Measurements from ENCODE around the gene CCDC138.

The CCDC138 gene

DNA sequence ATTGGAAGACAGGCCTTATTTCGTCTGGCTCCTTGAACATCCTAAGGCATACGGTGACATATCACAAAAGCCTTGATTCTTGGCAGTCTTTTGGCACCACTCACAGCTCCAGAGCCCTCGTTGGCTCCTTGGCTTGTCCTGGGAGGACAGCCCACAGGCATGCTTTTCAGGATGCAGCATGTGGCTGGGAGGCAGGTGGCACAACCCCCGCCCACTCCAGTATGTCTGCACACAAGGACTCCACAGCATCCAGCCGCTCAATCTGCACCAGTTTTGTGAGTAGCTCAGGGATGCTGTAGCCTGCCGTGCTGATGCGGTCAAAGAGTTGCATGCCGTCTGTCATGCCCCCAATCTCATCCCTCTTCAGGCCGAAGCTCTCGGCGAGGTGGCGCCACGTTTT is 110.2 kb downstream of the CCDC138 start:
- DNase-seq (ENCODE audit: low read depth in 2 of 2): no peak

DNA sequence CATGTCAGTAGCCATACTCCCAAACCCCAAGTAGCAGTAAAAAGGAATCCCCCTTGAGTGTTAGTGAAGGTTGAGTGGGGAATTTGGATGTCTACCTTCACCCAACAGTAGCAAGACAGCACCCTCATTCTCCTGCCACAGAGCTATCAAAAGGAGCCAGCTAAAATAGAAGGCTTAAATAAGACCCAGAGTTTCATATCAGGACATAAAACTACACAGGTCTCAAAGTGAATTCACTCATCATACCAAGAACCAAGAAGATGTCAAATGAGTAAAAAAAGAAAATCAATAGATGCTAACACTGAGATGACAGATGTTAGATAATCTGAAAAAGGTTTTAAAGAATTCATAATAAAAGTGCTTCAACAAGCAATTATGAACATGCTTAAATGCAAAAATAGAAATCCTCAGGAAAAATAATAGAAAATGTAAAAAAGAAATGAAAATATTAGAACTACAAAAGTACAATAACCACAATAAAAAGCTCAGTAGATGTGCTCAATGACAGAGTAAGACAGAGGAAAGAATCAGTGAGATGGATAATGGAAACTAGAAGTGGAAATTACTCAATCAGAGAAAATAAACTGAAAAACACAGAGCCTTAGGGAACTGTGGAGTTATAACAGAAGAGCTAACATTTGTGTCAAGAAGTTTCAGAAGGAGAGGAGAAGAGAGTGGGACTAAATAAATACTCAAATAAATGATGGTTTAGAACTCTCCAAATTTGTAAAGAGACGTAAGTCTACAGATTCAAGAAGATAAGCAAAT is 111.9 kb downstream of the CCDC138 start:
- no peak for DNase-seq (ENCODE audit: low read depth in 2 of 2)

DNA sequence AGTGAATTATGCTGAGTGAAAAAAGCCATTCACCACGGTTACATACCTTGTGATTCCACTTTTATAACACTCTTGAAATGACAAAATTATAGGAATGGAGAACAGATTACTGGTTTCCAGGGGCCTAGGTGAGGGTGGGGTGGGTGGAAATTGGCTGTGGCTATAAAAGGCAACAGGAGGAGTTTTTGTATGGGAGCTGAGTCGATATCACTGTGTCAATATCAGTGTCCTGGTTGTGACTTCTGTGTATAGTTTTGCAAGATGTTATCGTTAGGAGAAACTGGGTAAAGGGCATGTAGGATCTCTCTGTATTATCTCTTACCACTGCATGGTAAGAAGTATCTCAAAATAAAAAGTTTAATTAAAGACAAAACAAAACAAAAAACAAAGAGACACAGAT is 118.1 kb downstream of the CCDC138 start:
- DNase-seq (ENCODE audit: low read depth in 2 of 2): no peak

DNA sequence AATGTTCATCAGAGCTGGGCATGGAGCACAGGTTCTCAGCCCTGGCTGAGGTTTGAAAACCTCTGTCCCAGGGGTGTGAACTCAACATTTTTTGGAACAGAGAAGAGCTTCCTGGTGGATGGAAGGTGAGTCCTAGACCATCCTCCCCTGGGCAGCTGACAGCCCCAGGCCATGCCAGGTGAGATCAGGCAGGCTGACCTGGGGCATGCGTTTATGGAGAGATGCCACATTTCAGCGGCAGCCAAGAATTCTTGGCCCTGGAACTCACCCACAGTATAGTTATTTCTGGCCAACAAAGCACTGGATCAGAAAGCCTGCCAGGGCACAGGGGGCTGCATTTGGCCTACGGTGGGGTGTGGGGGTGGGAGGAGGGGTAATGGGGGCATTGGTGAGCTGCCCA is 118.6 kb downstream of the CCDC138 start:
- DNase-seq (ENCODE audit: low read depth in 2 of 2): no peak

DNA sequence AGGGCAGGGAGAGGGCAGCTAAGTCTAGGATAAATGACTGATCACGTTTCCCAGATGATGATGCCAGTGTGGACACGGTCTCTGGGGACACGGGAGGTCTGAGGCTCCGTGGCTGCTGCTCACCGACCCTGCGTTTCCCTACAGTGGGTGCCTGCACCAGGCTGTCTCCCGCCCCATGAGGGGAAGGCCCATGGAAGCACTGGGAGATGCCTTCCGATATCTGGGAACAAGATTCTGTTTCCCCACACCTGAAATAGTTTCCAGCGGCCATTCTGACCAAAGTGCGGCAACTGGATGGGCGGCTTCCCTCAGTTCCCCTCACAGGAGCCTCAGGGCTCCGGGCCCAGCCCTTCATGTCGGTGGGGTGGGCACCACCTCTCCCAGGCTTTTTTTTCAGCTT is 119.3 kb downstream of the CCDC138 start:
- DNase-seq (ENCODE audit: low read depth in 2 of 2): no peak

DNA sequence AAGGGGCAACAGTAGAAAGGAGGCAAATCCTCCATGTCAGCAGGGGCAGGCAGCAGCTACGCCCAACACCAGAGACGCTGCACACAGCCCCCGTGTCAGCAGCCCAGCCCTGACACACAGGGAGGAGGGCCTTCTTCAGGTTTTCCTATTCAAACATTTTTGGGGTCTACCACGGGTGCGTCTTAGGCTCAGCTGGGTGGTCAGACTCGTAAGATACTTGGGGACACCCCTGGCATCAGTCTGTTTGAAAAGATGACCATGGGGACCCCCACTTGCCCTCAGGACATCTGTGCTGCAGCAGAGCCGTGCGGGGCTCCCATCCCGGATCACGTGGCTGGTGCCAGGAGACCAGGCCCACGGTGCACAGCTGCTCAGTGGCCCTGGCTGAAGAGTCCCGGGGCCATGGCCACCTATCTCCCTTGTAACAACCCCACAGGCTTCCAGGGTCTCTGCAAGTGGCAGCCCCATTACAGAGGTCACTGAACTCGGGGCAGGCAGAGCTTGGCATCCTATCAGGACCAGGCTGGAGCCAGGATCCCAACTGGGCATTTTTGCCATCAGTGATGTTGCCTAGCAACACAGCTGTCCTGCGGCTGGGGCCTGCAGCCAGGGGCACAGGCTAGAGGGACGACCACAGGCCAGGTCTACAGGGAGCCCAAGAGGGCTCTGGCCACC is 120.0 kb downstream of the CCDC138 start:
- DNase-seq (ENCODE audit: low read depth in 2 of 2): no peak

DNA sequence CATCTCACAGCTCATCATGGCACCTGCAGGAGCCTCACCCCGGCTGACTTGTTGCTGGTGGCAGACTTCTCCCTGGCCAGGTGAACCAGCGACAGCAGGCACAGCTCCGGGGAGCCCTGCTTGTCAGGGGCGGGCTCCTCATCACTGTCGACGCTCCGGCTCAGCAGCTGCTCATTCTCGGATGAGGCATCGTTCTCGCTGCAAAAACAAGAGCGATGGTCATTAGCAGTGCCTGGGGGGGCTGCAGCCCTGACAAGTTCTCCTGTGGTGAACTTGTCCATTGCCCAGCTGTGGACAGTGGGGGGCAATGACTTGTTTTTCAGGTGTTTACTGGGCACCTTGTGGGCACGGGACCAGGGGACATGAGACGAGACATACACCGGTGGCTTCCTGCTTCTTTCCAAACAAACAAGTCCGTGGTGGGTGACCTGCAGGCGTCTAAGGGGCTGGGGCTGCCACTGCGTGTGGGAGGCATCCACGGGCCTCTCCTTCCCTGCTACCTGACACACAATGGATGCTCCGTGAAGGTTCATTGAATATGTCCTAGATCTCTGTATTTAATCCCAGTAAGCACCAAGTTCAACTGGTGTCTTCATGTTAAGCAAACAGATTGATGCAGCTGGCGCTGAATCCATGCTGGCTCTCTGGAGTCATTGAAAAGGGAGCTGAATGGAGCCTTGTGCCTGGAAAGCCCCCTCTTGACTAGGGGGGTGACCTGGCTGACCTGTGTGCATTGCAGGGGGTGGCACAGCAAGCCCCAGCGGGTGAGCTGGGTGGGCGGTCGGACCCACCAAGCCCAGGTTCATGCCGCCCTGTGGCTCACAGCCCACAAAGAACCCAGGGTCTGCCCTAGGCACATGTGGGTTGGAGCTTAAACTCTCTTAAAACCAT is 121.5 kb downstream of the CCDC138 start:
- DNase-seq (ENCODE audit: low read depth in 2 of 2): no peak

DNA sequence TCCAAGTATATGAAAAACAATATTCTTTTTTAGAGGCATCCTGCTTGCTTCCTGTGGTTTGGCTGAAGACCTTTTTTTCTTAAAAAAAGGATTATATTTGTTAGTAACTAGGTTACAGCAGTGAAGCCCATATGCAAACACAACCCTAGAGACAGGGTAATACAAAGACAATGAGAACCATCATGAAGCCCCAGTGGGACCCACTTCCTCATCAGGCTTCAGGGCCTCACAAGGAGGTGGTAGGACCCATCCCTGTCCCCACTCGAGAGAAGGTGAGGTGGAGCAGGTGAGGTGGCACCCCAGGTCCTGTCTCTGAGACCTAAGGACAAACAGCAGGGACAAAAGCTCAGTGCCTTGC is 122.1 kb downstream of the CCDC138 start:
- DNase-seq (ENCODE audit: low read depth in 2 of 2): no peak

DNA sequence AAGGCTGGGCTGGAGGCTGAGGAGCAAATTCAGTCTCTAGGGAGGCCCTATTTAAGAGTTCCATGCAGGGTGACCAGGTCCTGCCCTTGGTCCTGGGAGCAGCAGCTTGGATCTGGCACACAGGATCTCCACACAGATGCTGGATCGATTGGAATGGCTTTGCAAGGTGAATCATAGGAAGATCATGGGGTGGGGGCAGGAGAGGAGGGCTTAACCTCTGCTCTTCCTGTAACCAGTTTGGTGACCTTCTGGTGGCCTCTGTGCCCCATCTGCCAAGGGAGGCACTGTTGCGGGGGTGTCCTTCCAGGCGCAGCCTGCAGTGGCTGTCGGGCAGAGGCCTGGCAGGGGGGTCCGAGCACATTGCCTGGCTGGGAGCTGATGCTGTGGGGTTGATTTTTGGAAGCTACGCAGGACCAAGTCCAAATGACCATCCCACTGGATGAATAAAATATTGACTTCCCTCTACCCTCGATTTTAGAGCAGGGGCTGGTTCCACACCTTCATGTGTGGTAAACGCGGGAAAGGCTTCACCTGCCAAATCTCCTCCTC is 122.8 kb downstream of the CCDC138 start:
- no peak for DNase-seq (ENCODE audit: low read depth in 2 of 2)

DNA sequence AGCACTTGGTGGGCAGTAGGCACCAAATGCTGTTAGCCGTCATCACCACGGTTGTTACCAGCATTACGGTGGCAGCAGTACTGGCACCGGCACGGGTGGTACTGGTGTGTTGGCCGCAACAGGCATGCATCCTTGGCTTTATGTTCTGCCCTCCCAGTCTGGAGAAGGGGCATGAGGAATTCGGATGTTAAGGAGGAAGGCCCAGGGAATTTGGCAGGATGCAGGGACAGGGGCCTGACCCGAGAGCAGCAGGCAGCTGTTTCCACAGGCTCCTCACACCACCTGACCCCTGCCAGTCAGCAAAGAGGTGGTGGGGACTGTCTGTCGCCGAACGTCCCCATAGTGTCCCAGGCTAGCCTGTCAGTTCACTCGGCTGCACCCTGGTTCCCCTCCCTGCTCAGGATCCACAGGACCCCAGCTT is 123.5 kb downstream of the CCDC138 start:
- no peak for DNase-seq (ENCODE audit: low read depth in 2 of 2)

DNA sequence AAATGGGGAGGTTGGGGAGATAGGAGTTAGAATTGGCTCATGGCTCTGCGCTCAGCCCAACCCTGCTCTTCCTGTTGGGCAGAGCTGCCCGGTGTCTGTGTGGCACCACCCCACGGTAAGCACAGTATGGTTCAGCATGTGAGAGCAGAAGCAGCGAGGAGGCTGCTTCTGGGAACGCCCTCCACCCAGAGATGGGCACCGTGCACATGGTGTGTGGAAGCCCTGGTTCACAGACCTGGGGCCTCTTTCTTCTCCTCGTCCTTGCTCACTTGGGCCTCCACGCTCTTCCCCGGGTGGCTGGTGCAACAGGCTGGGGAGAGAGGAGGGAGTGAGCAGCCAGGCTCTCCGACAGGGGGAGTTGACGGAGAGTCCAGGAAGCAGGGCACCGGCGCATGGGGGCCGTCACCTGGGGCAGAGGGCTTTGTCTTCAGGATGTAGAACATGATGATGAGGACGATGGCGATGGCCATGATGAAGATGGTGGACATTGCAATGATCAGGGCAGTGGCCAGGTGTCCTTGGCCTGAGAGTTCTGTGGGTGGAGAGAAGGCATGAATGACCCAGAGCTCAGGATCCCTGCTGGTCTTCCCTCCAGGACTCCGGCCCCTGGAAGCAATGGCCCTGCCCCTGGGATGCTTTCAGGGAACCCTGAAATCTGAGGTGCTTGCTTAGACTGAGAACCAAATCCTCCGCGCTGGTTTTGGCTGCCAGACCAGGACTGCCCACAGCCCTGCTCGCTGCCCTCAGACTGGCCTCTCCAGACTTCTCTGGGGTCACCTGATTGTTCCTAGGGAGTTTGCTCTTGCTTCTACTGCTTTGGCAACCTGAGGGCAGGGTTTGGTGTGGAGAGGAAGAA is 124.2 kb downstream of the CCDC138 start:
- no peak for DNase-seq (ENCODE audit: low read depth in 2 of 2)

DNA sequence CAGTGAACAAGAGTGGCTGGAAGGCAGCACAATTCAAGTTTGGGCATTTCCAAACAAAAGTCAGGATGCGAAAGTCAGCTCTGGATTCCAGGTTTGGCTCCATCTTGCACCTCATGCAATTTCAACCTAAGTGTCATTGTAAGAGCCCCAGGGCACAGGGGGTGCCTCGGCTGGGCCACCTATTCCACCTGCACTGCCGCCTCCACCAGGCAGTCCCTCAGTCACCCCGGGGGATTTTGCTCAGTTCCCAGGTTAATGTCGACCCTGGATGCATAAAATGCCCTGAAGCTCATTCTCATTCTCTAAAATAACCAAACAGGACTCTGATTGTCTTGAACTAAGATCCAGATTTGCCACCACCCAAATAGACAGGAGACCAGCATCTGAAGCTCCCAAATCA is 124.8 kb downstream of the CCDC138 start:
- no peak for DNase-seq (ENCODE audit: low read depth in 2 of 2)

DNA sequence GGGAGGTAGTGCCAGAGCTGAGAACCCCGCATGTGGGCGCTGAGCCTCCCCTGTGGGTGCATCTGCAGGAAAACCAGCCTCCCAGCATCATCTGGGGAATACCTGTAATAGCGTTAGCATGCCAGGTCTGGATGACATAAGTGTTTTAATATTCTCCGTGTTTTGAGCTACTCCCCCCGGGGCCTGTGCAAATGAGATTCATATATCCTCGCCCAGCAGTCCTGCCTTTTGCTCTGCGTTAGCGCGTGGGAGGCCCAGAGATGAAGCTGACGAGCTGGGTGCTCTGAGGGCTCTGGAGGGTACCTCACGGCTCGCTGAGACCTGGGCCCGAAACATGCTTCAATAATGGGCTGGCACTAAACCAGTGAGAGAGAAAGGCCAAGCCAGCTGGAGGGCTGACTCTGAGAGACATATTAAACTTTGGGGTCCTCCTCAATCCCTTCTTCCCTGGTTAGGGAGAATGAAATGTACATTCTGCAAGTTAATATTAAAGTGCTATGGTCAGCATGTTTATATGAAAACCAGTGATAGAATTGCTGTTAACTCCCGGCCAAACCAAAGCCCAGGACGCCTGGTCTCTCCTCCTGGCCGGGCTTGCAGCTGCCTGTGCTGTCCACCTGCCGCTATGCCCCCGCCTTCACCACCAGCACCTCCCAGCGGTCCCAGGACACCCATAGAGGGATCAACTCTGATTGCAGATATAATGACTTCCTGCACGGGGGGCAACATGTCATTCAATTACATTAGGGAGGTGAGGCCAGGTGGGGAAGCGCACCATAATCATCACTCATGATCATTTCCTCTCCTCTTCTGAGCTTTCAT is 125.4 kb downstream of the CCDC138 start:
- DNase-seq (ENCODE audit: low read depth in 2 of 2): no peak

DNA sequence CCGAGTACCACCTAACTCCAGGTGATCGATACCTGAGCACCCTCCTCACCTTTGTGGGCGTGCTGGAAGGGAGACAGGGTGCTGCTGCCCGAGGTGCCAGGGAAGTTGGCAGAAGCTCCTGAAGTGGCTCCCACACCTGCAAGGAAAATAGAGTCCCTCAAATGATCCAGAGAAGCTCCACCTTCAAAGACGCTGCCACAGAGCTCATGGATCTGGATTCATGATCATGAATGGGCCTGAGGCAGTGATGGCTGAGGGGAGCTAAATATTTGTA is 126.0 kb downstream of the CCDC138 start:
- no peak for DNase-seq (ENCODE audit: low read depth in 2 of 2)

DNA sequence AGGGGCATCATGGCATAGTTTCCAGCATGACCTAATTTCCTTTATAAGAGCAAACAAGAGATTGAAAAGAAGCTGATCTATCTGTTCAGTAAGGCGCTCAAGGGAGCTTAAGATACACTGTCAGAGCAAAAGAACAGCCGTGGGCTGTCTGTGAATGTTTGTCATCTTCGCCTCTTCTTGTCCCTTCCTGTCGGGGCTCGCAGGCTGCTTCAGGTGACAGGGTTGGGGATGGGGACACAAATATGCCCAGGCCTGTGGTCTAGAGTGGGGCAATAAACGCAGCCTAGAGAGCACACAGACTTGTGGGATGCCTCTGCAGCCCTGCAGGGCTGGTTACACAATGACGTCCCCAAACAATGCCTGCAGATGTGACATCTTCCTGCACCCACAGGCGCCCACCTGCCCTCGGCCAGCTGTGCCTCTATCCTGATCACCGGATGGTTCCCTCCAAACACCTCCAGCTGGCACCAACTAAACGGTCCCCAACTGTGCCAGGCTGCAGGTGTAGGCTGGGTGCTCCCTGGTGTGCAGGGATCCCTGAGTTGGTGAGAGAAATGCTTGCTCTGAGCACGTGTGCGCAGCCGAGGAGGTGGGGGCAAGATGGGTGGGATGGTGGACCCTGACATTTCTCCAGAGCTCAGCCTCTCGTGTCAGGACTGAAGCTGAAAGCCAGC is 129.7 kb downstream of the CCDC138 start:
- DNase-seq (ENCODE audit: low read depth in 2 of 2): no peak

DNA sequence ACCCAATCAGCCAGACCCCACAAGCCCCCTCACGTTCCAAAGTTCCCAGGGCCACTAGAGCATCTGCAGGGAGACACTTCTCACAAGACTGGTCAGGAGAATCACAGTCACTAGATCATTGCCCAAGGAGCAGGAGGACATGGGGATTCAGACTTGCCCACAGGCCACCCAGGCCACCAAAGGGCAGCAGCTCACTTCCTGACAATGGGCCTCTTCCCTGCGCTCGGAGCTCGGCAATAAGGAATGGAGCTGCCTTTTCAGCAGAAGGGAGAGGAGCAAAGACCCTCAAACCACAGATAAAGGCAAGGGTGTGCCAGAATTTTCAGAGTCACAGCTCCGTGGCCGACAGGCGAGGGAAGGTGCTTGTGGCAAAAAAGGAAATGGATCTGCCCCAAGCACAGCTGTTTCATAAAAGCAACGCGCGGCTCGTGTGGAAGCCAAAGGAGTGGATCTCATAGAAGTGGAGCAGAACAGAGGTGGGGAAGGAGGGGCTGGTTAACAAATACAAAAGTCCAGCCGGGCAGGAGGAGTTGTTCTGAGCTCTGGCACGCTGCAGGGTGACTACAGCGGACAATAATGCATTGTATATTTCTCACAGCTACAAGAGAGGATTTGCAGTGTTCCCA is 130.3 kb downstream of the CCDC138 start:
- no peak for DNase-seq (ENCODE audit: low read depth in 2 of 2)

DNA sequence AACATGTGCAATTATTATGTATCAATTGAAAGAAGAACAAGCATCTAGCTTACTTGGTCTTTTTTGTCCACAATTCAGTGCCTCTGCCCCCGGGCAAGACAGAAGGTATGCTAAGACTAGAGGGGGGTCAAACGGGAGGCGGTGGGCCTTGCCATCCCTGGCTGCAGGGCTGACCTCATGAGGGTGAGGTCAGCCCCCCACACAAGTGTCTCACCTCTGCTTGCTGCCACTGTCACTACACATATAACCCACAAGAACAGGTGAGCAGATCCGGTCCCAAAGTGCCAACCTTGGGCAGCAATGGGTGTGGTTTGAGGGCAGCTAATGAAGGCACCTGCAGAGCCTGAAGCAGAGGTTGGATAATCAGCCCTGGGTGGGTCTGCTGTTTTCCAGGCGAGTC is 131.0 kb downstream of the CCDC138 start:
- no peak for DNase-seq (ENCODE audit: low read depth in 2 of 2)

DNA sequence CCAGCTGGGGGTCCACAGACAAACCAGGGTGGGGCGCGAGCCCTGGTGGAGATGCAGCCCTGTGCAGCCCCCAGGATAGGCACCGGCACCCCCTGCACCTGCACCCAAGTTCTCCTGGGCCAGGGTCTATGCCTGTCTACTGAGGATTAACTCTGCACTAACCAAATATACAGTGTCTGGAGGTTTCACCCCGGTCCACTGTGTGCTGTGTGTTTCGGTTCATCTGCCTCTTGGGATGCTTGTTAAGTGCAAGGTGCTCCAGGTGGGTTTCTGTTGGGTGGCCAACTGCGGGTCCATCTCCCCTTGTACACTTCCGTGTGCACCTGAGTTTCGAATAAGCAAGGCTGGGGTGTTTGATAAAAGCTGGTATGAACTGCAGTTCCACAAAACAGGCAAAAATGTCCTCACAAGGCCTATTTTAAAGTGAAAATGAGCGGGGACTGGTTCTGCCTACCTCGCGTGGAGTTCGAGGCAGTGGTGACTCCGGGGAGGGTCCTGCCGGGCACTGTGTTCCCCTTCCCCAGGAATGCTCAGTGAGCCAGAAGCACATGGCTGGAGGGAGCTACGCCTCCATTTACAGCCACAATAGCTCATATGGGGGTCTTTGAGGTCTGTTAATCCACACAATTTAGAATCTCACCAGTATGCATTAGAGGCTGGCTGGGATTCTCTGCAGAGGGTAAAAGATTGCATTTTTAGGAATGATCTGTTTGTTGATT is 131.7 kb downstream of the CCDC138 start:
- DNase-seq (ENCODE audit: low read depth in 2 of 2): no peak

DNA sequence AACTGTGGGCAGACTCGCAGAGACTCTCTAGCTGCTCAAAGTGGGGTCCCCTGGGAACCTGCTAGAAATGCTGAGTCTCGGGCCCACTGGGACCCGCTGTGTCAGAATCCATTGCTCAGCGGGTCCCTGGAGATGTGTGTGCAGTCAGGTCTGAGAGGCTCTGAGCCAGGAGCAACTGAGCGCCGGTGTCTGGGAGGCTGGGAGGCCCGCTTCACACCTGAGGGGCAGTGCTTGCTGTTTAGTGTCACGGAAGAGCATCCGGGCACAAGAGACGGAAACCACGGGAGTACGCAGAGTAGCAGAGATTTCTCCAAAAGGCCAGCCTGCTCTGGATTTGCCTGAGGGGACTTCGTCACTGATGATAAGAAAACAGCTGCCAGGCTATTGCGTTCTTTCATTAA is 132.4 kb downstream of the CCDC138 start:
- DNase-seq (ENCODE audit: low read depth in 2 of 2): no peak

Data from stimulated activated CD8-positive, alpha-beta memory T cell treated with anti-CD3 and anti-CD28 coated beads, Interleukin-2, amount 100 ng/mL, for 48 hours (primary cell).